ENCODE results near the gene AKAP13.

The AKAP13 gene

GRCh38 chr15:85726454-85726853 lies 346.1 kb downstream of the AKAP13 start:
- DNase-seq (ENCODE audit: low read depth in 2 of 2): no peak

- DNase-seq (ENCODE audit: low read depth in 2 of 2): no peak
These were observed 346.7 kb downstream of the AKAP13 start for GRCh38 chr15:85727068-85727467.

- no peak for DNase-seq (ENCODE audit: low read depth in 2 of 2)
These were observed 349.8 kb downstream of the AKAP13 start for GRCh38 chr15:85730001-85730820.

GRCh38 chr15:85733416-85733815 lies 353.0 kb downstream of the AKAP13 start:
- no peak for DNase-seq (ENCODE audit: low read depth in 2 of 2)

GRCh38 chr15:85737061-85737460 lies 356.7 kb downstream of the AKAP13 start:
- DNase-seq (ENCODE audit: low read depth in 2 of 2): no peak

- DNase-seq (ENCODE audit: low read depth in 2 of 2): no peak
These were observed 360.6 kb downstream of the AKAP13 start for GRCh38 chr15:85741021-85741421.

GRCh38 chr15:85741662-85742061 lies 361.3 kb downstream of the AKAP13 start:
- DNase-seq (ENCODE audit: low read depth in 2 of 2): no peak

GRCh38 chr15:85742186-85742821 lies 361.9 kb downstream of the AKAP13 start:
- no peak for DNase-seq (ENCODE audit: low read depth in 2 of 2)

GRCh38 chr15:85743392-85744055 lies 363.1 kb downstream of the AKAP13 start:
- no peak for DNase-seq (ENCODE audit: low read depth in 2 of 2)

- no peak for DNase-seq (ENCODE audit: low read depth in 2 of 2)
These were observed 364.2 kb downstream of the AKAP13 start for GRCh38 chr15:85744579-85744978.

GRCh38 chr15:85745023-85745422 lies 364.6 kb downstream of the AKAP13 start:
- no peak for DNase-seq (ENCODE audit: low read depth in 2 of 2)

- DNase-seq (ENCODE audit: low read depth in 2 of 2): no peak
These were observed 365.2 kb downstream of the AKAP13 start for GRCh38 chr15:85745525-85746150.

GRCh38 chr15:85746641-85747040 lies 366.2 kb downstream of the AKAP13 start:
- no peak for DNase-seq (ENCODE audit: low read depth in 2 of 2)

- no peak for DNase-seq (ENCODE audit: low read depth in 2 of 2)
These were observed 367.8 kb downstream of the AKAP13 start for GRCh38 chr15:85748176-85748575.

GRCh38 chr15:85748729-85749128 lies 368.3 kb downstream of the AKAP13 start:
- no peak for DNase-seq (ENCODE audit: low read depth in 2 of 2)

- no peak for DNase-seq (ENCODE audit: low read depth in 2 of 2)
These were observed 369.1 kb downstream of the AKAP13 start for GRCh38 chr15:85749261-85750151.

GRCh38 chr15:85750319-85751290 lies 370.2 kb downstream of the AKAP13 start:
- no peak for DNase-seq (ENCODE audit: low read depth in 2 of 2)

- DNase-seq (ENCODE audit: low read depth in 2 of 2): no peak
These were observed 371.1 kb downstream of the AKAP13 start for GRCh38 chr15:85751291-85752123.

- no peak for DNase-seq (ENCODE audit: low read depth in 2 of 2)
These were observed 371.7 kb downstream of the AKAP13 start for GRCh38 chr15:85752124-85752475.

Measured in activated CD8-positive, alpha-beta memory T cell treated with anti-CD3 and anti-CD28 coated beads for 4 hours (primary cell).